H9 (cell line): ENCODE data around the gene STRA6. TPM values are rescaled to one million over a fixed set of nuclear protein-coding genes. Genes with fewer than 3 reads are reported as not detected.

Experiments used
- DNase-seq: peaks from one replicate; pipeline ENCODE4 v3.0.0-alpha.2; 2017
- H2AFZ ChIP-seq: one replicate; pipeline ENCODE4 v1.6.1; 2013; ENCODE audit warnings: mild to moderate bottlenecking, low read length, control low read depth, moderate library complexity
- H2AK5ac ChIP-seq: 2 replicates; pipeline ENCODE4 v1.6.1; 2013; ENCODE audit warnings: low read length, control low read depth, mixed read lengths; ENCODE audit not compliant: insufficient read length
- H2BK120ac ChIP-seq: one replicate; pipeline ENCODE4 v1.6.1; 2013; ENCODE audit warnings: low read depth, mild to moderate bottlenecking, low read length, control low read depth, inconsistent platforms; ENCODE audit not compliant: poor library complexity, severe bottlenecking
- H2BK12ac ChIP-seq: 2 replicates; pipeline ENCODE4 v1.6.1; 2013; ENCODE audit warnings: low read length, control low read depth, mixed read lengths, low read depth; ENCODE audit not compliant: insufficient read length
- H2BK15ac ChIP-seq: 2 replicates; pipeline ENCODE4 v1.6.1; 2013; ENCODE audit warnings: low read depth, low read length, control low read depth
- H2BK20ac ChIP-seq: one replicate; pipeline ENCODE4 v1.6.1; 2013; ENCODE audit warnings: low read depth, mild to moderate bottlenecking, low read length, control low read depth, inconsistent platforms; ENCODE audit not compliant: poor library complexity, severe bottlenecking
- H2BK5ac ChIP-seq: 2 replicates; pipeline ENCODE4 v1.6.1; 2013; ENCODE audit warnings: low read length, control low read depth, mixed read lengths; ENCODE audit not compliant: insufficient read length
- H3K14ac ChIP-seq: 2 replicates; pipeline ENCODE4 v1.6.1; 2013; ENCODE audit warnings: low read length, control low read depth; ENCODE audit not compliant: insufficient read depth
- H3K18ac ChIP-seq: 2 replicates; pipeline ENCODE4 v1.6.1; 2013; ENCODE audit warnings: low read depth, mild to moderate bottlenecking, mixed read lengths, low read length, control low read depth; ENCODE audit not compliant: insufficient read length
- H3K23ac ChIP-seq: 2 replicates; pipeline ENCODE4 v1.6.1; 2013; ENCODE audit warnings: low read length, control low read depth, mixed read lengths, low read depth; ENCODE audit not compliant: insufficient read length
- H3K23me2 ChIP-seq: 2 replicates; pipeline ENCODE4 v1.6.1; 2013; ENCODE audit warnings: low read depth, mild to moderate bottlenecking, mixed read lengths, low read length, control low read depth; ENCODE audit not compliant: insufficient read length, poor library complexity, severe bottlenecking
- H3K27ac ChIP-seq: 2 replicates; pipeline ENCODE4 v1.5.1; 2013; ENCODE audit warnings: low read length, control low read depth, mixed read lengths, low read depth; ENCODE audit not compliant: insufficient read length
- H3K27me3 ChIP-seq: 2 replicates; pipeline ENCODE4 v1.6.1; 2013; ENCODE audit warnings: low read length, control low read depth, inconsistent platforms; ENCODE audit not compliant: insufficient read depth
- H3K4ac ChIP-seq: 2 replicates; pipeline ENCODE4 v1.6.1; 2013; ENCODE audit warnings: low read depth, mild to moderate bottlenecking, control low read depth, inconsistent platforms, low read length, moderate library complexity
- H3K4me1 ChIP-seq: 2 replicates; pipeline ENCODE4 v1.6.1; 2013; ENCODE audit warnings: low read length, control low read depth, inconsistent platforms; ENCODE audit not compliant: insufficient read depth
- H3K4me2 ChIP-seq: 2 replicates; pipeline ENCODE4 v1.6.1; 2013; ENCODE audit warnings: low read length, control low read depth, mixed read lengths; ENCODE audit not compliant: insufficient read length, insufficient read depth
- H3K56ac ChIP-seq: 2 replicates; pipeline ENCODE4 v1.6.1; 2013; ENCODE audit warnings: low read depth, mild to moderate bottlenecking, mixed read lengths, low read length, control low read depth; ENCODE audit not compliant: insufficient read length
- H3K79me1 ChIP-seq: 2 replicates; pipeline ENCODE4 v1.6.1; 2013; ENCODE audit warnings: low read depth, mild to moderate bottlenecking, moderate library complexity, low read length, control low read depth, inconsistent platforms; ENCODE audit not compliant: insufficient read depth, poor library complexity, severe bottlenecking
- H3K79me2 ChIP-seq: 2 replicates; pipeline ENCODE4 v1.6.1; 2013; ENCODE audit warnings: low read length, control low read depth, inconsistent platforms; ENCODE audit not compliant: insufficient read depth
- H3K9ac ChIP-seq: 2 replicates; pipeline ENCODE4 v1.6.1; 2013; ENCODE audit warnings: low read length, control low read depth, mixed read lengths; ENCODE audit not compliant: insufficient read length; ENCODE audit errors: extremely low read depth
- H3K9me3 ChIP-seq: one replicate; pipeline ENCODE4 v1.6.1; 2013; ENCODE audit warnings: low read depth, low read length, inconsistent platforms; ENCODE audit not compliant: control insufficient read depth
- H3T11ph ChIP-seq: one replicate; pipeline ENCODE4 v1.6.1; 2013; ENCODE audit warnings: mild to moderate bottlenecking, low read length, control low read depth, inconsistent platforms
- H4K20me1 ChIP-seq: one replicate; pipeline ENCODE4 v1.6.1; 2013; ENCODE audit not compliant: control insufficient read depth, insufficient read length, insufficient read depth
- H4K5ac ChIP-seq: 2 replicates; pipeline ENCODE4 v1.6.1; 2013; ENCODE audit warnings: low read depth, mild to moderate bottlenecking, mixed read lengths, low read length, control low read depth; ENCODE audit not compliant: insufficient read length
- H4K8ac ChIP-seq: replicated peaks from 2 replicates; pipeline ENCODE4 v1.6.1; 2013; ENCODE audit warnings: low read length, control low read depth, mixed read lengths, low read depth; ENCODE audit not compliant: insufficient read length
- H4K91ac ChIP-seq: 2 replicates; pipeline ENCODE4 v1.6.1; 2013; ENCODE audit warnings: low read depth, mild to moderate bottlenecking, moderate library complexity, mixed read lengths, low read length, control low read depth; ENCODE audit not compliant: insufficient read length
- H3K27ac Mint-ChIP-seq, 3 experiments: 2 replicates in 2 of 3; 3 replicates in 1 of 3; pipeline ENCODE4 v1.8.0; 2020 to 2021; ENCODE audit warnings: mixed read lengths in 3 of 3, mild to moderate bottlenecking in 1 of 3, moderate library complexity in 1 of 3
- H3K27me3 Mint-ChIP-seq: 2 replicates; pipeline ENCODE4 v1.8.0; 2021; ENCODE audit warnings: low read depth, mild to moderate bottlenecking, moderate library complexity, mixed read lengths
- H3K36me3 Mint-ChIP-seq, 3 experiments: 2 replicates in 2 of 3; 3 replicates in 1 of 3; pipeline ENCODE4 v1.8.0; 2020 to 2021; ENCODE audit warnings: low read depth in 3 of 3, mixed read lengths in 3 of 3; ENCODE audit not compliant: insufficient read depth in 1 of 3
- H3K4me1 Mint-ChIP-seq, 2 experiments: 2 replicates each; pipeline ENCODE4 v1.8.0; 2020; ENCODE audit warnings: mixed read lengths in 2 of 2
- H3K4me3 Mint-ChIP-seq, 2 experiments: 2 replicates in 1 of 2; 3 replicates in 1 of 2; pipeline ENCODE4 v1.8.0; 2020 to 2021; ENCODE audit warnings: mild to moderate bottlenecking in 2 of 2, mixed read lengths in 2 of 2, moderate library complexity in 1 of 2
- H3K9me3 Mint-ChIP-seq, 2 experiments: 2 replicates in 1 of 2; 3 replicates in 1 of 2; pipeline ENCODE4 v1.8.0; 2020; ENCODE audit warnings: mild to moderate bottlenecking in 2 of 2, mixed read lengths in 2 of 2, moderate library complexity in 1 of 2
- WGBS: extraction: QIAGEN DNeasy Blood & Tissue Kit; methylation state at CpG from one replicate; pipeline ENCODE4 v1.1.7; 2013; ENCODE audit warnings: missing lambda C conversion rate, low lambda C conversion rate, mixed read lengths; ENCODE audit not compliant: insufficient read length; ENCODE audit errors: extremely low coverage; 5-methylcytosine and 5-hydroxymethylcytosine counted together
- total RNA-seq: library from RNA; stranded (reverse); gene quantifications from 2 replicates; pipeline ENCODE4 v1.2.1, GENCODE V29; 2021
- TF ChIP-seq, protein P1 (sequence below): fragments of 200-600 bp; sonication (generic); conservative IDR thresholded peaks from 3 replicates; pipeline ENCODE4 v1.8.0; 2021; ENCODE audit warnings: antibody characterized with exemption, mild to moderate bottlenecking

STRA6 gene
- total RNA-seq, 1 experiment from 2014 or later = 12.8 TPM

DNA sequence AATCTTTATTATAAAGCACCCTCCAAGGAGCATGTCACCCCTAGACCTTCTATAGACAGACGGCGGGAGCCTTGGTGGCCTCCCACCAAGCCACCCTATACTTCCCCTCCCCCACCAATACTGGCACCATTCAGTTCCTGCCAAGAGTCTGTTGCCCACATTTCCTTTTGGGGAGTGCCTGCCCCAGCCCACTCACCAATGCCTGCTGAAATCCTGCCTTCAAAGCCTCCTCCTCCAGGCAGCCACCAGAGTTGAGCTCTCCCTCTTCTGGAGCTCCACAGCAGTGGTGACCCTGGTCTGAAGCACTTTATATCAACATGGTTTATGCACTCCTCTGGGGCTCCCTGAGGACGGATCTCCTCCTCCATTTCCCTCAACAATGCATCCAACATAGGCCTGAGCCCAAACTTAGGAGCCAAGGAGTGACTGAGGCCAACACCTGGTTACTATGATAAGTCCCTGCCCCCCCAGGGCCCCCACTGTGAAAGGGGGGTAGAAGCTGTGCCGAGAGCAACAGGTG lies 42.3 kb upstream of the STRA6 start:
- no peak overlapping the region for H2AFZ ChIP-seq
- H4K8ac ChIP-seq = no peak overlapping the region
- H3K56ac ChIP-seq = no peak overlapping the region
- no peak overlapping the region for H4K5ac ChIP-seq
- no peak overlapping the region for H4K91ac ChIP-seq
- peaks cover 27 to 42% of the 10 kb centered on the region in 2 experiments for H3K4me1 Mint-ChIP-seq
- peaks cover 3% of the 10 kb centered on the region for H3K23me2 ChIP-seq
- no peaks in the 10 kb centered on the region; the same call in 1 of the 2 replicates for H3K27me3 ChIP-seq
- no peak overlapping the region for H2BK15ac ChIP-seq
- no peaks in the 10 kb centered on the region for H3K36me3 Mint-ChIP-seq
- H3K9ac ChIP-seq = no peak overlapping the region
- peaks cover 53% of the 10 kb centered on the region for H3K27me3 Mint-ChIP-seq
- no peak overlapping the region; a peak in 1 of 7 replicates for H3K27ac Mint-ChIP-seq
- H2BK5ac ChIP-seq = no peak overlapping the region
- no peak overlapping the region for H2BK12ac ChIP-seq
- TF ChIP-seq, protein P1, sequence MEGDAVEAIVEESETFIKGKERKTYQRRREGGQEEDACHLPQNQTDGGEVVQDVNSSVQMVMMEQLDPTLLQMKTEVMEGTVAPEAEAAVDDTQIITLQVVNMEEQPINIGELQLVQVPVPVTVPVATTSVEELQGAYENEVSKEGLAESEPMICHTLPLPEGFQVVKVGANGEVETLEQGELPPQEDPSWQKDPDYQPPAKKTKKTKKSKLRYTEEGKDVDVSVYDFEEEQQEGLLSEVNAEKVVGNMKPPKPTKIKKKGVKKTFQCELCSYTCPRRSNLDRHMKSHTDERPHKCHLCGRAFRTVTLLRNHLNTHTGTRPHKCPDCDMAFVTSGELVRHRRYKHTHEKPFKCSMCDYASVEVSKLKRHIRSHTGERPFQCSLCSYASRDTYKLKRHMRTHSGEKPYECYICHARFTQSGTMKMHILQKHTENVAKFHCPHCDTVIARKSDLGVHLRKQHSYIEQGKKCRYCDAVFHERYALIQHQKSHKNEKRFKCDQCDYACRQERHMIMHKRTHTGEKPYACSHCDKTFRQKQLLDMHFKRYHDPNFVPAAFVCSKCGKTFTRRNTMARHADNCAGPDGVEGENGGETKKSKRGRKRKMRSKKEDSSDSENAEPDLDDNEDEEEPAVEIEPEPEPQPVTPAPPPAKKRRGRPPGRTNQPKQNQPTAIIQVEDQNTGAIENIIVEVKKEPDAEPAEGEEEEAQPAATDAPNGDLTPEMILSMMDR = no peak
- H3K9me3 ChIP-seq = no peaks in the 10 kb centered on the region
- peak overlapping the region; percentile 41 for H3K4me2 ChIP-seq
- no peak overlapping the region for H3K4ac ChIP-seq
- no peaks in the 10 kb centered on the region for H3K79me2 ChIP-seq
- no peak overlapping the region for H3K14ac ChIP-seq
- H3K18ac ChIP-seq = no peak overlapping the region
- no peak overlapping the region for H2BK120ac ChIP-seq
- H2BK20ac ChIP-seq = no peak overlapping the region
- no peaks in the 10 kb centered on the region for H4K20me1 ChIP-seq
- no CpG with 5 or more reads among the region's 4 CpGs for WGBS
- H3K4me1 ChIP-seq = no peaks in the 10 kb centered on the region
- no peak overlapping the region for H3T11ph ChIP-seq
- H3K9me3 Mint-ChIP-seq = no peaks in the 10 kb centered on the region
- no peak overlapping the region for H2AK5ac ChIP-seq
- no peak overlapping the region for H3K23ac ChIP-seq
- H3K79me1 ChIP-seq = no peaks in the 10 kb centered on the region
- DNase-seq = no peak
- peak overlapping the region; percentile 51 to 73; a peak in 3 of 5 replicates for H3K4me3 Mint-ChIP-seq
- no peak overlapping the region for H3K27ac ChIP-seq
